PC-3 (cell line): ENCODE data around the gene GALNS. TPM values are rescaled to one million over a fixed set of nuclear protein-coding genes. Genes with fewer than 3 reads are reported as not detected.

ENCODE experiments used
- ATAC-seq: fragments of 200-7000 bp; cut with Tn5 transposase; 2 replicates; pipeline ENCODE4 v1.9.1; 2020; ENCODE audit warnings: mild to moderate bottlenecking, moderate library complexity
- BruUV-seq: library from RNA; stranded (reverse); fragments of 400-500 nt; replicated peaks from 2 replicates; lab custom pipeline; 2021; lab: Mats Ljungman, UMichigan
- CTCF ChIA-PET: fragments of 300-600 bp; sonication (Branson Sonifier 250); formaldehyde crosslinking; loops from one replicate; lab custom pipeline; 2022; ENCODE audit warnings: antibody characterized with exemption; lab: Charles Lee
- POLR2A ChIA-PET: fragments of 300-600 bp; sonication (Branson Sonifier 250); formaldehyde crosslinking; loops from one replicate; lab custom pipeline; 2022; ENCODE audit warnings: antibody characterized with exemption; ENCODE audit not compliant: unreplicated experiment; lab: Charles Lee
- DNase-seq: peaks from one replicate; pipeline ENCODE4 v3.0.0-alpha.2; 2015
- H2AFZ ChIP-seq: fragments of 300-600 bp; sonication (generic); 2 replicates; pipeline ENCODE4 v1.6.0; 2016; ENCODE audit warnings: antibody characterized with exemption, low read length
- H3F3A ChIP-seq: fragments of 300-600 bp; sonication (generic); one replicate; pipeline ENCODE4 v1.6.0; 2017; ENCODE audit warnings: antibody characterized with exemption, low read length, control low read depth, mild to moderate bottlenecking; ENCODE audit not compliant: unreplicated experiment
- H3K27ac ChIP-seq: fragments of 300-600 bp; sonication (generic); 2 replicates; pipeline ENCODE4 v1.5.1; 2016; ENCODE audit warnings: mild to moderate bottlenecking, low read length
- H3K27me3 ChIP-seq: fragments of 300-600 bp; sonication (generic); 2 replicates; pipeline ENCODE4 v1.6.1; 2016; ENCODE audit warnings: low read length, mixed read lengths
- H3K36me3 ChIP-seq: fragments of 300-600 bp; sonication (generic); 2 replicates; pipeline ENCODE4 v1.6.1; 2016; ENCODE audit warnings: low read depth, mixed run types, low read length, mixed read lengths
- H3K4me1 ChIP-seq: fragments of 300-600 bp; sonication (generic); 2 replicates; pipeline ENCODE4 v1.5.1; 2016; ENCODE audit warnings: low read length; ENCODE audit not compliant: insufficient read depth
- H3K4me2 ChIP-seq: fragments of 300-600 bp; sonication (generic); 2 replicates; pipeline ENCODE4 v1.6.0; 2016; ENCODE audit warnings: low read length
- H3K4me3 ChIP-seq: fragments of 300-600 bp; sonication (generic); 2 replicates; pipeline ENCODE4 v1.5.1; 2016; ENCODE audit warnings: mild to moderate bottlenecking, low read length, mixed read lengths
- H3K79me2 ChIP-seq: fragments of 300-600 bp; sonication (generic); 2 replicates; pipeline ENCODE4 v1.6.1; 2017; ENCODE audit warnings: low read length, mixed read lengths
- H3K9ac ChIP-seq: fragments of 300-600 bp; sonication (generic); 2 replicates; pipeline ENCODE4 v1.6.0; 2016; ENCODE audit warnings: mild to moderate bottlenecking, low read length
- H3K9me2 ChIP-seq: fragments of 300-600 bp; sonication (generic); replicated peaks from 2 replicates; pipeline ENCODE4 v1.6.1; 2016; ENCODE audit warnings: mixed run types, low read length, mixed read lengths
- H3K9me3 ChIP-seq: fragments of 300-600 bp; sonication (generic); 2 replicates; pipeline ENCODE4 v1.6.1; 2016; ENCODE audit warnings: low read length, mixed read lengths
- H4K20me1 ChIP-seq: fragments of 300-600 bp; sonication (generic); 2 replicates; pipeline ENCODE4 v1.6.1; 2016; ENCODE audit warnings: low read length, mixed read lengths
- EZH2 ChIP-seq: fragments of 300-600 bp; sonication (generic); IDR thresholded peaks from one replicate; pipeline ENCODE4 v1.6.1; 2017; ENCODE audit warnings: antibody characterized with exemption, mild to moderate bottlenecking, low read length; ENCODE audit not compliant: unreplicated experiment
- EZH2phosphoT487 ChIP-seq: fragments of 300-600 bp; sonication (generic); IDR thresholded peaks from 2 replicates; pipeline ENCODE4 v1.6.1; 2018; ENCODE audit warnings: mild to moderate bottlenecking, antibody characterized with exemption, low read length, borderline replicate concordance
- intact Hi-C: fragments of 100-400 bp; cut with micrococcal nuclease; formaldehyde crosslinking; loops from 2 replicates; pipeline ENCODE4 v1.9.0; 2023
- total RNA-seq: library from RNA; depleted of rRNA; stranded (reverse); fragments of >200 nt; gene quantifications from 2 replicates; pipeline ENCODE4 v1.2.3, GENCODE V29; 2014
- TF ChIP-seq, protein P1 (sequence below): fragments of 300-600 bp; sonication (generic); conservative IDR thresholded peaks from 2 replicates; pipeline ENCODE4 v1.5.1; 2017; ENCODE audit warnings: antibody characterized with exemption, low read depth, mild to moderate bottlenecking, low read length

GALNS gene
- total RNA-seq, 1 experiment from 2014 or later, result 18.3 TPM

GRCh38 chr16:88806491-88807111 is 50.1 kb downstream of the GALNS start:
- Histone ChIP-seq H3K27me3 (no peaks in the 10 kb centered on the region), H2AFZ (no peak overlapping the region), H3K79me2 (peaks cover 50% of the 10 kb centered on the region), H3K9ac (no peak overlapping the region), H3K27ac (no peak overlapping the region), H3F3A (no peaks in the 10 kb centered on the region), H3K36me3 (peaks cover 12% of the 10 kb centered on the region; the same call in 1 of the 2 replicates), H4K20me1 (peaks cover 8% of the 10 kb centered on the region; the same call in 1 of the 2 replicates), H3K4me2 (no peak overlapping the region), H3K9me2 (no peaks in the 10 kb centered on the region), H3K4me3 (no peak overlapping the region), H3K9me3 (no peaks in the 10 kb centered on the region), H3K4me1 (peaks cover 17% of the 10 kb centered on the region)
- no TSS peak for BruUV-seq
- ATAC-seq (no peak), DNase-seq (no peak)
- ChIA-PET CTCF (no interaction called here), POLR2A (no interaction called here)
- TF ChIP-seq EZH2phosphoT487 (no peak), EZH2 (no peak)
- TF ChIP-seq, protein P1, sequence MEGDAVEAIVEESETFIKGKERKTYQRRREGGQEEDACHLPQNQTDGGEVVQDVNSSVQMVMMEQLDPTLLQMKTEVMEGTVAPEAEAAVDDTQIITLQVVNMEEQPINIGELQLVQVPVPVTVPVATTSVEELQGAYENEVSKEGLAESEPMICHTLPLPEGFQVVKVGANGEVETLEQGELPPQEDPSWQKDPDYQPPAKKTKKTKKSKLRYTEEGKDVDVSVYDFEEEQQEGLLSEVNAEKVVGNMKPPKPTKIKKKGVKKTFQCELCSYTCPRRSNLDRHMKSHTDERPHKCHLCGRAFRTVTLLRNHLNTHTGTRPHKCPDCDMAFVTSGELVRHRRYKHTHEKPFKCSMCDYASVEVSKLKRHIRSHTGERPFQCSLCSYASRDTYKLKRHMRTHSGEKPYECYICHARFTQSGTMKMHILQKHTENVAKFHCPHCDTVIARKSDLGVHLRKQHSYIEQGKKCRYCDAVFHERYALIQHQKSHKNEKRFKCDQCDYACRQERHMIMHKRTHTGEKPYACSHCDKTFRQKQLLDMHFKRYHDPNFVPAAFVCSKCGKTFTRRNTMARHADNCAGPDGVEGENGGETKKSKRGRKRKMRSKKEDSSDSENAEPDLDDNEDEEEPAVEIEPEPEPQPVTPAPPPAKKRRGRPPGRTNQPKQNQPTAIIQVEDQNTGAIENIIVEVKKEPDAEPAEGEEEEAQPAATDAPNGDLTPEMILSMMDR, result no peak
- intact Hi-C loops, result no loop called here

DNA sequence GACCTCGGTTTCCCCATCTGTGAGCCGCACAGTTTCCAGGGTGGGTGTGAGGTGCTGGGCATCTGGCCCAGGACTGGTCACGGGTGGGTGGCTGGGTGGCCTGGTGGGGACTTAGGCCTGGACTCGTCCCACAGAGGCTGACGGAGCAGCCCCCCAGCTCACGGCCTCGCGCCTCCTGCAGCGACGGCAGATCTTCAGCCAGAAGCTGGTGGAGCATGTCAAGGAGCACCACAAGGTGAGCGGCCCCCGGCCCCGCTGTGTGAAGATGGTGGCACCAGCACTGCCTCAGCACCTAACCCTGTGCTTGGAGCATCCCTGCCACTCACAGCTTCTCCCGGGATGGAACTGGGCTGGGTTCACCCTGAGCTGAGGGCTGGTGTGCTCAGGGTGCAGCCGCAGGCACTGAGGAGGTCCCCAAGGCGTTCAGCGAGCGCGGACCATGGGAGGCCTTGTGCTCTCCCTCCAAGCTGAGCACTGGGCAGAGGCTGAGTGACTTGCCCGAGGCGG is 50.8 kb downstream of the GALNS start:
- POLR2A ChIA-PET, result no interaction called here
- peaks cover 12% of the 10 kb centered on the region; the same call in 1 of the 2 replicates for H3K36me3 ChIP-seq
- no peaks in the 10 kb centered on the region for H3K9me3 ChIP-seq
- ATAC-seq (no peak), DNase-seq (no peak)
- no peak overlapping the region for H2AFZ ChIP-seq
- TF ChIP-seq EZH2phosphoT487, result no peak
- TF ChIP-seq EZH2, result no peak
- TF ChIP-seq, protein P1, result no peak
- no peak overlapping the region for H3K4me2 ChIP-seq
- no TSS peak for BruUV-seq
- peaks cover 43% of the 10 kb centered on the region for H3K79me2 ChIP-seq
- no peaks in the 10 kb centered on the region for H3K27me3 ChIP-seq
- H3K4me1 ChIP-seq, result peaks cover 17% of the 10 kb centered on the region
- H3K9ac ChIP-seq, result no peak overlapping the region
- no peak overlapping the region for H3K4me3 ChIP-seq
- CTCF ChIA-PET, result no interaction called here
- peaks cover 8% of the 10 kb centered on the region; the same call in 1 of the 2 replicates for H4K20me1 ChIP-seq
- no peaks in the 10 kb centered on the region for H3F3A ChIP-seq
- no peak overlapping the region for H3K27ac ChIP-seq
- H3K9me2 ChIP-seq, result no peaks in the 10 kb centered on the region
- intact Hi-C loops, result no loop called here

- DNase-seq (no peak), ATAC-seq (no peak)
- H3K9me2 ChIP-seq, result no peaks in the 10 kb centered on the region
- H3F3A ChIP-seq, result no peaks in the 10 kb centered on the region
- peak overlapping the region; percentile 95 for H3K4me2 ChIP-seq
- H3K4me3 ChIP-seq, result peak overlapping the region; percentile 82
- no peak overlapping the region for H2AFZ ChIP-seq
- no TSS peak for BruUV-seq
- CTCF ChIA-PET, result no interaction called here
- H3K27ac ChIP-seq, result no peak overlapping the region
- TF ChIP-seq, protein P1, result no peak
- TF ChIP-seq EZH2 (no peak), EZH2phosphoT487 (no peak)
- POLR2A ChIA-PET, result no interaction called here
- H3K9ac ChIP-seq, result no peak overlapping the region
- intact Hi-C loops, result no loop called here
- peaks cover 12% of the 10 kb centered on the region; the same call in 1 of the 2 replicates for H3K36me3 ChIP-seq
- H3K27me3 ChIP-seq, result no peaks in the 10 kb centered on the region
- no peaks in the 10 kb centered on the region for H3K9me3 ChIP-seq
- H3K79me2 ChIP-seq, result peaks cover 37% of the 10 kb centered on the region
- peaks cover 8% of the 10 kb centered on the region; the same call in 1 of the 2 replicates for H4K20me1 ChIP-seq
- H3K4me1 ChIP-seq, result peaks cover 12% of the 10 kb centered on the region
These were observed 51.4 kb downstream of the GALNS start for GRCh38 chr16:88805340-88805715.
